HG02943 (cell line): ENCODE results near the gene GABRA4.

Experiments used
- ATAC-seq: cut with Tn5 transposase; IDR thresholded peaks from one replicate; pipeline ENCODE4 v1.9.1; 2021; ENCODE audit warnings: mild to moderate bottlenecking, low read depth, moderate library complexity; ENCODE audit not compliant: unreplicated experiment

GABRA4 gene

DNA sequence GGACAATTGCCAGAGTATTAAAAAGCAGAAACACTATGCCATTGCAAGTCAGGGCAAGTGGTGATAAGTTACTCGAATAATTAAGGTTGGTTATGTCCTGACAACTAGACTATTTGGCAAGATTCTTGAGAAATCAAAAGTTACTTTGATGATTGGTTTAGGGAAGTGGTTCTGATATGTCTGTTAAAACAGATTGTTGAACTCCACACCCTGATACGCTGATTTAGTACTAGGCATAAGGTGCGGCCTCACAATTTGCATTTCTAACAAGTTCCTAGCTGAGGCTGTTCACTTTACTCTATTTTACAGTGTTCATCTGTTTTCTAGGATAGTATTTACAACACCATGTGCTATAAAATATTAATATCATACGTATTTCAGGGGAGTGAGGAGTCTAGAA, 12.5 kb downstream of the GABRA4 start:
- ATAC-seq: no peak

DNA sequence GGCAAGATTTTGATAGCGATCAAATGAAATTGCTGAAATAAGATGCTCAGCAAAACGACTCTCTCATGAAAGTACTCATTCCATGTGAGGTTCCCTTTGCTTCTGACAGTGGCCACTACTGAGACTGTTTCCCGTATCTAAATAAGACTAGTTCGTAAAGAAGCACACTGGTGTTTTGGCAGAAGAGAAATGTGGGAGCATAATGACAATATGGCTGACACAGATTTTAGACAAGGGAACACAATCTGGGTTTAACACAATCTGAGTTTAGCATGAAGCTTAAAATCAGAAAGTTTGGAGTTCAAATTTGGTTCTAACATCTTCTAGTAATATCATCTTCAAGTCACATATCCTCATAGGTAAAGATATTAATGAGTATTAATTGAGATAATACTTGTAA, 13.7 kb downstream of the GABRA4 start:
- ATAC-seq: no peak

DNA sequence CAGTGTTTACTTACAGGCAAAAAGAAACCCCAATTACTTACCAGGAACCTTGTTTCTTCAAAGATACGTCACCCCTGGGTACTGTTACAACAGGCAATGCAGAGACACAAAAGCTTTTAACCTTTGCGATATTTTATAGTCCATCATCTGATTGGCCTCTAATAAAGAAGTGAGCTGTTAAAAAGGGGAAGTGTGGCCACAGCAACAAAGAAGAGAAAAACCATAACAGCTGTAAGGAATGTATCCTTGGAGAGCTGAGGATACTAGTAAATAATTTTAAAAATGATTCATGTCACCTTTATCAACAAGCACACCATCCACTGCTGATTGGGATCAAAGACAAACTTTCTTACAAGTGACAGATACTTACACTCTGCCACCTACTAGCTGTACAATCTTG, 14.1 kb downstream of the GABRA4 start:
- no peak for ATAC-seq

DNA sequence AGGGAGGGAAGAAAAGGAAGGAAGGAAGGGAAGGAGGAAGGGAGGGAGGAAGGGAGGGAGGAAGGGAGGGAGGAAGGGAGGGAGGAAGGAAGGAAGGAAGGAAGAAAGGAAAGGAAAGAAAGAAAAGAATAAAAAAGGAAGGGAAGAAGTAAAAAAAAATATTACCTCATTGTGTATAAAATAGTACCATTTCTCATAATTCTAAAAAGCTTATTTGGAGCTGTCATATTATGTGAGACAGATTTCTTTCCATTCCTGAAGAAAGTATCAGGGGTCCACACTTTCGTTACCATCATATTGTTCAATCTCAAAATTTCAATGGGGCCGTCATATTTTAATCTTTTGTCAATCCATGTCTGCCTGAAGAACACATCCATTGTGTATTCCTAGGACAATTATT, 16.1 kb downstream of the GABRA4 start:
- ATAC-seq: no peak

DNA sequence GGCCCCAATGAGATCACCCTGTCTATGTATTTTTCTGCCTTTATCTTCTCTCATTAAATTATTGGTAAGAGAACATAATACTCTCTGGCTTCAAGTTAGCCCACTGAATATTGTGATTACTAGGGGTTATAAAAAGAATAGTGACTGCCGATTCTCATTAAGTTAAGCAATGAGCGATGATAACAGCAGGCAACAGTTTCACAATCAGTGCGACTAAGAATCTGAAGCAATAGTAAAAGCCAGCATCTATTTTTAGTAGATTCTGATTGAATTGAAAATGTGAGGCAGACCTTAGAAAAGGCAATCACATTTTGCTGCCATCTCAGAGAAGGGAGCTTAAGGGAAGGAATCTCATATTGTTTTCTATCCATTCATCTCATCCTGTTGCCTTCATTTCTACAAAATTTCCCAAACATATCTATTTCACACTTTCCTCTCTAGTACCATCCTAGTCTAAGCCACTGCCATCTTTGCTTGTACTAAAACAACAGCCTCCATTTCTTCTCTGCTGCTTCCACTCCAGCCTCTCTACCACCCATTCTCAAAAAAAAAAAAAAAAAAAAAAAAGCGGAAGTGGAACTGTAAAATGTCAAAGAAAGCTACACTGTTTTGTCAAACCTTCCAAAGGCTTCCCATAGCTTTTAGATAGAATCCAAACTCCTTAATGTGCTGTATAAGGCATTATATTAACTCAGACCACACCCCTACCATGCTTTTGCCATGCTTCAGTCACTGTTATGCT, 17.4 kb downstream of the GABRA4 start:
- peak; percentile 52 for ATAC-seq

DNA sequence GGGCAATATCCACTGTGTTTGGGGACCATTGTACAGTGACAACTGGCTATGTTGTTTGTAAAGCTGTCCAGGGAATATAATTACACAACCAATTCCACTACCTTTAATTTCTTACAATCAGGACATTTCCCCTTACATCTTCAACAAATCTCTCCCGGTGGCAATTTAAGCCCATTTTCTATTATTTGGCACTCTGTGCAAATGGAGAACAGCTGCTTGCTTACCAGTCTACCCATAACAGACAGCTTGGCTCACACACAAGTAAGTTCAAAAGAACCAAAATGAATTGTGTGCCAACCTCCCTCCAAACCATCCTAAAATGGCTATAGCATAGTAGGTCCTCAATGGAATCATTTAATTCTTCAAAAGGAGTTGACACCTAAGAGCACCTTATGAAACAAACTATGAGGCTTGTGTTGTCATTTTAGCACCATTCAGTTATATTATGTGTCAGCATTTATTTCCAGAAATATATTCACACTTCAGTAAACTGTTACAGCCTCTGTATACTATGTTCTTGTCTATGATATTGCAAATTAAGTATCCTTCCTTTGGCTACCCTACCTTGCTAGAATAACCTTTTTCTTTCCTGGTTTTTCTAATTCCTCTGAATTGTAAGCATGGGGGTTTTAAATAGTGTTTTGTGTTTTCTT, 18.4 kb downstream of the GABRA4 start:
- ATAC-seq: no peak

DNA sequence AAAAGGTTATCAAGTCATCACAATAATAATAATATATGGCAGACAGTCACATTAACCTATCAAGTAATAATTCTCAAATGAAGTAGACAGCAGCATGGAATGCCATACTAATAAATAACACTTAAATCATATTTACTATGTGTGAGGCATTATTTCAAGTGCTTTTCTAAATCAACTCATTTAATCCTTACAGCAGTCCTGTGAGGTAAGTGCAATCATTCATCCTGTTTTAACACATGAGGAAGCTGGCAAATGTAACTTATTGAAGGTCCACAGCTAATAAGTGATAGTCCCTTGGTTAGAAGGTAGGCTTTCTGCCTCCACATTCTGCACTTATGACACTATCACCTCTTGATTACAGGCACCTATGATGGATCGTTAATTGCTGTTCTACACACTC, 24.5 kb downstream of the GABRA4 start:
- no peak for ATAC-seq

DNA sequence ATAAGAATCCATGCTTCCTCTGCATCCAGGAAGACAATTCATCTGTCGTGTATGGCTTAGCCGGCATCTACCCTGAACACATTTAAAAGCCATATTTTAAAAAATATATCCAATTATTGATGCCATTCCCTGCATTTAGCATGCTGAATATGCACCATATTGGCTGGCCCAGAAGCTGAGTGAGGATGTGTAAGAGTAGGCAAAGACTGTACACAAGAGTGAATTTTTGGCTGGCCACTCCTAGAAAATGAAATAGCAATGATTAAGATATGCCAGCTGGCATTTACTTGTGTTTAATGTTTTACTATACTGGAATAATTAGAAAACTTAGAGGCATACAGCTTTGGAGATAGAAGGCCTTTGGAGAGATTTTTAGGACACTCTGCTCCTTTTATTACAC, 25.8 kb downstream of the GABRA4 start:
- no peak for ATAC-seq

DNA sequence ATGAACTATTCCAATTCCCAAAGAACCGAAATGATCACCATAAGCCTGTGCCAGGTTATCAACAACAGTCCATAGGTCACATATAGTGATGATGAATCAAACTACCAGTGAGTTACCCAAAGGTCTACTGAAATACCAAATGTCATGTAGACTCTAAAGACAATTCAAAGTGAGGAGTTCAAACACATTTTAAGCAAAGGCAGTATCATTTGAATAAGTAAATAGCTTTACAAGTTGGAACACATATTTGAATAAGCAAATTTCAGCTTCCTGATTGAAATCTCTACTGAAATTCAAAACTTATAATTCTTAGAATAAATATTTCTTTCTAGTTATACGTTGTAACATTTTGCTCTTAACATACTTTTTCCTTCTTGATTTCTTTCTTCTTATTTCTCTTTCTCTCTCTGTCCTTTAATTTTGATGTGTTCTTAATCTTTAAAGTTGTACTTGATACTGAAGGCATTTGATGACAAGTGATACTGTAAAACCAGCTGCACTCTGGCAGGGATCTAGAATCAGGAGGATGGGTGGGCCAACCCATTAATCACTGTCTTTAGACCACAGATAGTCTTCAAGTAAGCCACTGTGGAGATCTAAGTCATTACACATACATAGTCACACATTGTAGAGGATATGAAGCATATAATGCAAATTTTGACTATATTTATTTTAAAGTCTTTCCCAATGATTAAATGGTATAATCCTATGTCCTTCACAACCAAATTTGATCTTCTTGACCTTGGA, 34.5 kb downstream of the GABRA4 start:
- ATAC-seq: no peak

DNA sequence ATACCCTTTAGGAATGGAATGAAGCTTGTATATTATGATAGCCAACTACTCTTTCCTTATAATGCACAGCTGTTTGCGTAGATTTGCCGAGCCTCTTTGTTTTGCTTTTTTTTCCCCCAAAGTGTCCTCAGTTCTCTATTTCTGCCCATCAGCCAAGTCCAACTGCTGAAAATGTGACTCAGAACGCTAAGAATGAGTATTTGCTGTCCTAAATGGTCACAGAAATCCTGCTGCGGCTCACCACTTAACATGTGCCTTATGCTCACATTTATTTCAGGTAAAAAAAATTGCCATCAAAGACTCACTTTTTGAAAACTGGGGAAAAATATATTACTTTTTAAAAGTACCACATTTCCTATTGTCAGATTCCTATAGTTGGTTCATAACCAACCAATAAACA, 36.9 kb downstream of the GABRA4 start:
- no peak for ATAC-seq

DNA sequence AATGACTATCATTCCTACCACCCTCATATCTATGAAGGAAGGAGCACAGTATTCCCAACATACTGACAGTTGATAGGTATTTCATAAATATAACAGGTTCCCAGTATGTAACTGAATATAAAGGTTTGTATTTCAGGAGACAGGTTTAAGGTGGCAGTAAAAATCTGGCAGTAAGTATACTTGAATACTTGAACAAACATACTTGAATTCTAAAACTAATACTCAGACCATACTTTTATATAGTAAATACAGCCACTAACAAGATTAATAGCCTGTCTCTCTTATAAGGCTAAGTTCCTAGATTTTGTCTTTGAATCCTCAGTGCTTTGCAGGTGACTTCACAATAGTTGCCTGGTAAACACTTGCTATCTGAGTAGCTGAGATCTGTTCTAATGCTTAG, 37.8 kb downstream of the GABRA4 start:
- ATAC-seq: no peak

DNA sequence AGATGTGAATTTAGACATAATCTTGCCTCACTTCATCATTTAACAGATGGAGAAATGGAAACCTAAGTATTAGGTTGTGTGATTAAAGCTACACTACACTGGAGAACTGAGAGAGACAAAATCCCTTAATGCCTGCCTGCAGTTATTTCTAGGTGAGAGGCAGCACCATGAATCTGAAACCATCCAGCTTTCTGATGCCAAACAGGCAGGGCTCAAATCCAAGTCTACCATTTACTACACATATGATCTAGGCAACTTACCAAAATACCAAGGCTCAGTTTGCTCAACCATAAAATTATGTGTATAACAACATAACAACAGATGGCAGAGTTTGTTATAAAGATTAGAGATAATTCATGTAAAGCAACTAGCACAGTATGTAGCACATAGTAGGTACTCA, 38.7 kb downstream of the GABRA4 start:
- no peak for ATAC-seq

DNA sequence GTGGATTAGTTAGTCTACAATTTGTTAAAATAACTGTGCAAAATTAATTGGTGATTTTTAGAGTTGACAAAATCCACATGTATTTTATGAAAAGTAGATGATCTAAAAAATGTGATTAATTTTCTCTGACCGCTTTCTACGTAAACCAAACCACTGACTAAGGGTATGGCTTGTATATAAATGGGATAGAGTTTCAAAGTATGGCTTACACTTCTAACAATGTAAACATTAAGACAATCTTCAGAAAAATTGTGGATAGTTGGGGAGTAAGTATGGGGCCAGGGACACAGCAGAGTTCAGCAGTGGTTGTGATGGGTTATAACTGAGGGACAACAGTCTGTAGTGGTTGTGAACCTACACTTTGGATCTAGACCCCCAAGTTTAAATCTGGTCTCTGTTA, 39.8 kb downstream of the GABRA4 start:
- ATAC-seq: no peak

DNA sequence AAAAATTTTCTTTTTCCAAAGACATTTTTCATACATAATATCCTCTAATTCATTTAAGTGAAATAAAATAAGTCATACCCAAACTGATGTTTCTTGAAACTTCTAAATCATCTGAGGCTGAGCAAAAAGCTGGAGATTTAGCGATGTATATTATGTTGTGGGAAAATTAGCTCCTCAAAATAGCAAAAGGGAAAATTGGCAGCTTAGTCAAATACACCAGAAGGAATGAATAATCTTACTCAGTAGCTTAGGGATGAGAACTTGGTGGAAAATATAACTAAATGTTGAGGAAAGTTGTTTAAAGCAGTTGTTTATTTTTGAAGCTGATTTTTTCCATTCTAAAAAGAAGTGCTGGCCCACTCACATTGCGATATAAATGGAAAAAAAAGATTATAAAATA, 40.9 kb downstream of the GABRA4 start:
- no peak for ATAC-seq

DNA sequence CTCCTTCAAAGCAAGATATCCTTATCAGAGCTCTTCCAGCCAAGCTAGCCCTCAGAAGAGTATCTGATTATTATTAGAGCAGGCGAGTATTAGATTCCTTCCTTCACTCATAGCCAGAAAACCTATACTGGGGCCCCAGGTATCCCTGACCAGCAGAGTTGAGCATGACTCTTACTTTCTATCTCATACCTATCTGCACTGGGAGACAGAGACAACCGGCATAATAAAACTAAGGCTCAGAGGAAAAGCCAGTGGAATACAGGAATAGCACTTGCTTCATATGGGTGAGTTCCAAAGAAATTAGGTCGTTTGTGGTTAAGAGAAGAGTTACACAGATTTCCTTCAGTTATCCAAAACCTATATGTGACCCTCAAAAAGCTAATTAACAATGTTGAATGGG, 42.6 kb downstream of the GABRA4 start:
- ATAC-seq: no peak

DNA sequence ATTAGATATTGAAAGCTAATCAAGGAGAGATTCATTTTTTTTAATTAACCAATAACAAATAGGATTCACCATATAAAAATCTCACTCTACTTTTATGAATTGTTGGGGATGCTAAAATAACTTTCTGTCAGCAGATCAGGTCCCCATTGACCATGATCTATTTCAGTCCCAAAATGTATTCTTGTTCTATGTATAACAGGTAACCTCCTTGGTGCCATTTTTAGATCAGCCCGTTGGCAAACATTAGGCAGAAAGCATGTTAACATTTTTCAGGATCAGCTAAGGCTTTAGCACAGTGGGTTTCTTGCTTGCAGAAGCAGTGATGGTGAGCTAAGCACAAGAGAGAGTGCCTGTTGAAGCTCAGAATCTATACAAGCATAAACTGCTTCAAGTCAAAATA, 43.6 kb downstream of the GABRA4 start:
- no peak for ATAC-seq

DNA sequence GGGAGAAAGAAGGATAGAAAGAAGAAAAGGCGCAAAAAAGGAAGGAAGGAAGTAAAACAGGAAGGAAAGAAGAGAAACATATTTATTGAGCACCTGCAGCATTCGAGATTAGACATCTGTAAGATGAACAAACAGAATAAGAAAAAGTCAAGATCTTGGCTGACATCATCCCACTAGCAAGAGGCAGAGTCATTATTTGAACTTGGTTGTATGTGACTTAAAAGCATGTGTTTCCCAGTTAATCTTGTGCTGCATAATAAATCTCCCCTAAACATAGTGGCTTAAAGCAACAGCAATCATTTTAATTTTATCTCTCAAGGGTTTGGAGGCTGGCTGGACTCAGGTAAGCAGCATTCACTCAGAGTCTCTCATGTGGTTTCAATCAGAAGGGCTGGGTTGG, 45.8 kb downstream of the GABRA4 start:
- ATAC-seq: no peak

DNA sequence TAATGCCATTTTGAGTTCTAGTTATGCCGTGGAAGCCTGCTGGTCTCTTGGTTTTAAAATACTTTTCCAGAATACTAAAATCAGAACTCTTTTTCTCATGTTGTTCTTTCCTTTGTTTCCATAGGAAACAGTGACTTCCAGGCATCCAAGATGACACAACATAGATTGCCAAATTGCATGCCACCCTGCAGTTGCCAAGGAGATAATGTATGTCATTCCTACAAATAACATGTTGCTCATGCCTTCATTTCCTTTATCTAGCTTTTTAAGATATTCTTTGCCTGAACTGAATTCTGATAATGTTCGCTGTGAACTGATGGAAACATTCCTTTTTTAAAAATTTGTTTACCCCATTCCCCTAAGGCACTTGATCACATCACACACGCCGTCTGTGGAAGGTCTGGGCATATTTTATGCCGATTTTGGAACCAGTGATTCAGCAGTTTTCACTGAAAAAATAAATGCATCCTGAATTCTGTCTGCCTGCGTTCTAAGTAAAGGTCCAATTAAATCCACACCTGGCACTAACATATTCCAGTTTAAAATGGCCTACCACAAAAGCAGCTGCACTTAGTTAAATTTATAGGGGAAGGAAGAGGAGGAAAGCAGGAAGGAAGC, 46.4 kb downstream of the GABRA4 start:
- ATAC-seq: no peak

DNA sequence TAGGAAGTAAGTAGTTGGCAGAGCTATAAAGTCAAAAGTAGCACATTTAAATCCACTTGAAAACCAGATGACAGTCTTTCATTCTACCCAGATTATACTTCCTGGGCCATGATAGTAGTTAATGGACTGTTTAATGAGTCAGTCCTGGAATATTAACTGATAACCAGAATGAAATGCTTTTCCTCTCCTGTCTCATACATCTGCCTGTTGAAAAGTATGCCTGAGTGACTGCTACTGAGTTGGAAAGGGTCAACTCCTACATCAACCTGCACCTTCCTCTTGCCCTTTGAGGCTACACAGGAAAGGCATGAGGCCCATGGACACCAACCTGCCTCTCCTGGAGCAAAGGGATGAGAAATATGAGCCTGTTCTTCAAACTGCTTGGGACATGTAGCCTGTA, 48.3 kb downstream of the GABRA4 start:
- no peak for ATAC-seq

DNA sequence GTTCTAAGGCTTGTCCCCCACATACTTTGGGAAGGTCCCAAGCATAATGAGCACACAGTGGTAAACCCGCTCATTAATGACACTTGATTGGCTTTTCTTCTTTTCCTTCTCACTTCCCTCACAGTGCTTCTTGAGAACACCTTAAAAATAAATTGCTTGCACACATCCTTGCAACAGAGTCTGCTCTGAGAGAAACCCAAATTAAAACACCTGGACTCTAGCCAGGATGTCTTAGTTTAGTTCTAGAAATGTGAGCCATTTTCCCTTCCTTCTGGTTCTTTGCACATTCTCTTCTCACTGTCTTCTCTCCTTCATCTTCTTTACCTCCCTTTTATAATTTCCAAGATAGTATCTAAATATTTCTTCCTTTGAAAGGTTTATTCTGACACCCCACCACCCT, 49.0 kb downstream of the GABRA4 start:
- ATAC-seq: no peak

DNA sequence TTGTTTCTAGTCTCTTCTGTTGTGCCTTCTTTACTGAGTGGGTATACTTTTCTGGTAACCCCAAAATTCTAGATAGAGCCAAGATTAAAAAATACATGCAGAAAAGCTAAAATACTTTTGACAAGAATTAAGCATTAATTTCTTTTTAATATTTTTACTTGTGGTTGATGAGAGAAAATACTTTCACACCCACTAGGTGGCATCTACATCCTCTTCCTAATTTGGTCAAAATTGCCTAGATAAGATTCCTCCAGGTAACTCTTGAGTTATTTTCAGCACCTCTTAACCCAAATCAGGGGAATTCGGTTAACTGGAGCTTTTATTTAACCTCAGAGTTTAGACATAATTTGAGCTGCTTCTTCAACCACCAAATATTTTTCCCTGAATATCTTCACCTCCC, 55.9 kb downstream of the GABRA4 start:
- no peak for ATAC-seq
